Fibroblast of skin of right quadriceps (primary cell): Measurements from ENCODE around the gene DLEC1.

Source experiments
- DNase-seq: peaks from one replicate; pipeline ENCODE4 v3.0.0-alpha.2; 2013

Gene DLEC1

GRCh38 chr3:38001456-38002081 lies 37.4 kb upstream of the DLEC1 start:
- DNase-seq, result no peak

DNA sequence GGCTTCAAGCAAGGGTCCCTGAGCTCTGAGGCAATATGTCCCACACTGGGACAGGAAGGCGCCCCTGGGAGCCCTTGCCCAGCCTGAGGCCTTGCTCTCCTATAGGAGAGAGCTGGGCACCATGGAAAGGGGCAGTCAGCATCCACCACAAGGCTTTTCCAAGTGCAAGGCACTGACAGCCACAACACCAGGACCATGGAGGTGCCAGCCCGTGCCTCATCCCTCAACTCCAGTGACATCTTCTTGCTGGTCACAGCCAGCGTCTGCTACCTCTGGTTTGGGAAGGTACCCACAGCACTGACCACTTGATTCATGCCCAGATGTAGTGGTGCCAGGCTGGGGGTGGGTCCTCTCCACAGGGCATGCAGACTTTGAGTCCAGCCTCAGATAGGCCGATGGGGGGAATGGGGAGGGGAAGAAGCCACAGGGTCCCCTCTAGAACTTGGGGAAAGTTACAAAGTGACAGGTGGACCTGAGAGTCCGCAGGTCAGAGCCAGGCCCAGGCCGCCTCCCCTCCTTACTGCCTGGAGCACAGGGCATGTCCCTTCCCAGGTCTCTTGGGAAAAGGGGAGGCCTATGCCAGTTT lies 36.6 kb upstream of the DLEC1 start:
- DNase-seq, result no peak

- DNase-seq, result no peak
These were observed 36.1 kb upstream of the DLEC1 start for GRCh38 chr3:38002940-38003339.

DNA sequence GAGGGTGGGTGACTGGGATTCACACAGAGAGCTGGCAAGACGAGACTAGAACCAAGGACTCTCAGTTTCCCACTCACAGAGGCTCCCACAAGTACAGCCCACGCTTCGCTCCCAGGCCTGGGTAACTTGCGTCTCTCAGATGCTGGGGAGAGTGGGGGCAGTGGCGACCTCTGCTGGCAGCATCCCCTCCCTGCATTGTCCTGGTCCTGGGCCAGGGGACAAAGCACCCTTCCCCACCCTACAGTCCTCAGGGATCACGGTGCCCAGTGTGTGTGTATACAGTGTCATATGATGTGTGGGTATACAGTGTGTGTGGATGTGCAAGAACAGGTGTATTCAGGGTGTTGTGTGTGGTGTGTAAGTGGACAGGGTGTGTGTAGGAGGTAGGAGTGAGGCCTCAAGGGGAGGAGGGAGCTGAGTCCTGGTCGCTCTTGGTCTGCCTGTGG lies 35.6 kb upstream of the DLEC1 start:
- DNase-seq, result peak; percentile 22

- no peak for DNase-seq
These were observed 35.1 kb upstream of the DLEC1 start for GRCh38 chr3:38003817-38004414.

GRCh38 chr3:38004415-38005075 lies 34.5 kb upstream of the DLEC1 start:
- DNase-seq, result peak; percentile 44

DNA sequence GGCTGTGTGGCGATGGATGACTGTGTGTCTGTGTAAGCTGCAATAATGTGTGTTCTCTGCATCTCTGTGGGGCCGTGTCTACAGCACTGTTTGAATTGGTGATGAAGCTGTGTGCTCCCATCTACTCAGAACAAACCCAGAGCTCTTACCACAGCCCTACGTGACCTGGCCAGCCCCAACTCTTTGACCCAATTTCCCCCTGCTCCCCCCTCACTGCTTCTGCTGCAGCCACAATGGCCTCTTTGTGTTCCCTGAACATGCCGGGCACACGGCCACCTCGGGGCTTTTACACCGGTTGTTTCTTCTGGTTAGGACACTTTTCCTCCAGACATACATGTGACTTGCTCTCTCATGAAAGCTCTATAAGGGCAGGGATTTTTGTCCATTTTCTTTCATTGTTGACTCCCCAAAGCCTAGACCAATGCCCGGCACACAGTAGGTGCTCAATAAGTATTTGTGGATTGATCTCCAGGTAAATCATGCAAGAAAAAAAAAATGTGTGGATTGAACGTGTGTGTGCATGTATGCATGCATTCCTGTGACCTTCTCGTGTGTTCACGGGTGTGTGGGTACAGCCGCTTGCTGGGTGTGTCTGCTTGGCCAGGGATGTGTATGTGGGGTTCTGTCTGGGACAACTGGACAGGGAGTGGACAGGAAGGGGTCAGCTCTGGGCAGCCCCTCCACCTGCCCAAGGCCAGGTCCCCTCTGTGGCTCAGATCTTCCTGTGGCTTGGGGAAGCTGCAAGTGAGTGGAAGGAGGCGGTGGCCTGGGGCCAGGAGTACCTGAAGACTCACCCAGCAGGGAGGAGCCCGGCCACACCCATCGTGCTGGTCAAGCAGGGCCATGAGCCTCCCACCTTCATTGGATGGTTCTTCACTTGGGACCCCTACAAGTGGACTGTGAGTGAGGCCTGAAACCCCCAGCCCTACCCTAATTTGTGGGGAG lies 33.7 kb upstream of the DLEC1 start:
- DNase-seq, result no peak

DNA sequence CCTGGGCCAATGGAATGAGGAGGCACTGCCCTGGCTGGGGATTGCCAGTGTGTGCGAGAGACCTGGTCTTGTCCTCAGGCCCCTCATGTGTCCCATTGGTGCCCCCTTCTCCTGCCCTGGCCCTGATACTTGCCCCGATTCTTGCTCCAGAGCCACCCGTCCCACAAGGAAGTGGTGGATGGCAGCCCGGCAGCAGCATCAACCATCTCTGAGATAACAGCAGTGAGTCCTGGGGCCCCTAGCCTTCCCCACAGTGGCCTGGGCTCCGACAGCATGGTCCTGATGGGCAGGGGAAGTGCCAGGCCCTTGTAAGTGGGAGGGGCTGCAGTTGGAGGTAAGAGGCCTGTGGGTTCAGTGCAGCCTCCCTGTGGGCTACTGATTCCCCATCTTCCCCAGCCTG lies 33.0 kb upstream of the DLEC1 start:
- DNase-seq, result no peak

DNA sequence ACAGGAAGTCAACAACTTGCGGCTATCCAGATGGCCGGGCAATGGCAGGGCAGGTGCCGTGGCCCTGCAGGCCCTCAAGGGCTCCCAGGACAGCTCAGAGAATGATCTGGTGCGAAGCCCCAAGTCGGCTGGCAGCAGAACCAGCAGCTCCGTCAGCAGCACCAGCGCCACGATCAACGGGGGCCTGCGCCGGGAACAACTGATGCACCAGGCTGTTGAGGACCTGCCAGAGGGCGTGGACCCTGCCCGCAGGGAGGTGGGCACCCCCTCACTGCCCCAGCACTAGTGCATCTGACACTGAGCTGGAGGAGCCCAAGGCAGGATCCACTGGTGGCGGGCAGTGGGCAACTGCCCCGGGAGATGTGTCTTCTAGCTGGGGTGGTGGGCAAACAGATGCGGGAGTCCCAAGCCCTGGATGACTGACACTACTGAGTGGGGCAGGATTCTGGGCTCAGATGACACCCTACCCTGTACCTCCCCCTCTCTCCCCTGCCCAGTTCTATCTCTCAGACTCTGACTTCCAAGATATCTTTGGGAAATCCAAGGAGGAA lies 32.5 kb upstream of the DLEC1 start:
- DNase-seq, result no peak

DNA sequence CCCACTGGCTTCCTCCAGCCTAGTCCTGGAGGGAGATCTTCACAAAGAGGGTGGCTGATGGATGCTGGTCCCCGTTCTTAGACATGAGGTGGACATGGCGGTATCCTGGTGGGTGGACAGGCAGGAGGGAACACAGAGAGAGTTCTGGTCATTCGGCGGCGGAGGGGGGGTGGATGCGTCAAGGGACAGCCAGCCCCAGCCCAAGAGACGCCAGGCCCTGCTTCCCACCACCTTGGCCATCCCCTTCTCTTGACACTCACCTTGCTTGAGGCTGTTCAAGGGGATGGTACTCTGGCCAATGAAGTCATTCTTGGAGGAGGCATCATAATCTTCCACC lies 31.3 kb upstream of the DLEC1 start:
- no peak for DNase-seq

- no peak for DNase-seq
These were observed 30.8 kb upstream of the DLEC1 start for GRCh38 chr3:38008191-38008701.

GRCh38 chr3:38008971-38009580 lies 29.9 kb upstream of the DLEC1 start:
- DNase-seq, result no peak

- DNase-seq, result no peak
These were observed 29.0 kb upstream of the DLEC1 start for GRCh38 chr3:38009807-38010591.

GRCh38 chr3:38011111-38011510 lies 27.9 kb upstream of the DLEC1 start:
- DNase-seq, result no peak

DNA sequence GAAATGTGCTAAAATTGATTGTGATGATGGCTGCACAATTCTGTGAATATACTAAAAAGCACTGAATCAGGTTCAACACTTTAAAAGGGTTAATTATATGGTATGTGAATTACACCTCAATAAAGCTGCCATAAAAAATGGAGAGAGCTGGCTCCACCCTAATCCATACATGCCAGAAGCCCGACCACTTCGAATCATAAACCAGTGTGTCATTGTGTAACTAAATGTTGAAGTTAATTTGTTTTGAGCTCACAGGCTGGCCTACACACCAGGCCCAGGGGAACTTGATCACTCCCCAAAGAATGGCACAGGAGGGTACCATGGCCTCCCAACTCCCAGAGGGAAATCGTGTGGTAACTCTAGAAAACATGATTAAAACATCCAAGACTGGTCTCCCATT lies 23.5 kb upstream of the DLEC1 start:
- no peak for DNase-seq

GRCh38 chr3:38015984-38016383 lies 23.0 kb upstream of the DLEC1 start:
- DNase-seq, result no peak

GRCh38 chr3:38016410-38016809 lies 22.6 kb upstream of the DLEC1 start:
- DNase-seq, result no peak

DNA sequence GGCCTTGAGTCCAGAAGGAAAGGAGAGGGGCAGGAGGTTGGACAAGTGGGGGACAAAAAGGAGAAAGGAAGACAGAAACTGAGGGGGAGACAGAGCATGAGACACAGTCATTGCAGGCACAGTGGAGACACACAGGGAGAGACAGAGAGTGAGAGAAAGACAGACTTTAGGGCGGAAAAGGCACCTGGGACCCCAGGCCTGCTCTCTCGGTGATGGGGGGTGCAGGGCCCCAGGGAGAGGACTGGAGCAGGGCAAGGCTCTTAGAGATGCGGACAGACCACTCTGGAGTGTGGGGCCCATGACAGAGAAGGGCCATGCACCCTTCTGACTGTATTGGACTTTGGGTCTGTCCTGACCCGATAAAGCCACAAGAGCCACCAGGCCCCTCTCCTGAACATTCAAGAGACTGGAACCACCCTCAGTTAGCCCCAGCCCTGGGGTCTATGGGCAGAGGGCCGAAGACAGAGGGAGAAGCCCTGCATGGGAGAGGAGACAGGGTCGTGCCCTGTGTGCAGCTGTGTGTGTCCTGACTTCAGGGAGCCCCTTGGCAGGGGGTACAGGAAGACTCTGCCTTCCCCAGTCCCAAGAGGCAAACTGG lies 22.1 kb upstream of the DLEC1 start:
- no peak for DNase-seq

DNA sequence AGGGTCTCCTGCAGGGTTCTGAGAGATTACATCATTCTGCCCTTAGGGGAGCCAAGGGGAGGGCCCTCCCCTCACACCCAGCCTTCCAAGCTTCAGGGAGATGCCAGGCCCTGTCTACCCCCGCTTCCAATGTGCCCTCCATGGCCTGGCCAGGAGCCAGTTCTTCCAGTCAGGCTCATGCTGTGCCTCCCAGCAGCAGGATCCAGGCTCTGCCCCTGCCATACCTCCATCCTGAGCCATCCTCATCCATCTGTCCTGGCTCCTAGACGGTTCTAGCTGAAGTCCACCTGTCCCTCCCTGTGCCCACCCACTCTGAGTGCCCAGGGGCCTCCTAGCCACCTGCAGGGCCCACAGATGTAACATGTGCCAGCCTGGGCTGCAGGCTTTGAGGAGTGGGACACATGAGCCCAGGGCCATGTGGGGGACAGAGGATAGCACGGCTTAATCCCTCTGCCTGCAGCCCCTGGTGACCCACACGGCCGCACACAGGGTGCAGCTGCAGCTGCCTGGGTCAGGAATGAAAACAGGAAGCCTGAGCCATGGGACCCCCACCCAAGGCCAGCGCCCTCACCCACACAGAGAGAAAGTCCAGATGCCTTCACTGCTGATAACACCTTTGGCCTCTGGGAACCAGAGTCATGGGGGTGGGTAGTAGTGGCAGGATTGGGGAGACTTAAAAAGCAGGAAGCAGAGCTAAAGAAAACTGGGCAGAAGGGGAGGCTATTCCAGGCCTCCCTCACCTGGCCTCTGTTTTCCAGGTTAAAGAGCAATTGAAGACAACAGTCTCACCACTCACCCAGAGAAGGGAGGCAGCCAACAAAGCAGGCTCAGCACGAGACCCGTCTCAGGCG lies 21.3 kb upstream of the DLEC1 start:
- no peak for DNase-seq
